Brain microvascular endothelial cell (primary cell): ENCODE results near the gene DCXR.

Experiments used
- DNase-seq: peaks from one replicate; pipeline ENCODE4 v3.0.0-alpha.2; 2020
- H3K27ac ChIP-seq: fragments of 250-450 bp; sonication (Bioruptor Pico); 2 replicates; pipeline ENCODE4 v1.5.1; 2020; ENCODE audit warnings: mild to moderate bottlenecking, moderate library complexity
- H3K27me3 ChIP-seq: fragments of 250-450 bp; sonication (Bioruptor Pico); replicated peaks from 2 replicates; pipeline ENCODE4 v1.5.1; 2020; ENCODE audit warnings: mild to moderate bottlenecking
- H3K36me3 ChIP-seq: fragments of 250-450 bp; sonication (Bioruptor Pico); replicated peaks from 2 replicates; pipeline ENCODE4 v1.5.1; 2020; ENCODE audit warnings: mild to moderate bottlenecking
- H3K4me3 ChIP-seq: 2 replicates; pipeline ENCODE4 v1.5.1; 2011; ENCODE audit warnings: low read depth, mild to moderate bottlenecking, control low read depth, low read length, moderate library complexity
- CTCF ChIP-seq: IDR thresholded peaks from 2 replicates; pipeline ENCODE4 v1.5.1; 2011; ENCODE audit warnings: low read depth, mild to moderate bottlenecking, moderate library complexity, low read length, control low read depth, inconsistent platforms; ENCODE audit errors: missing control alignments
- in situ Hi-C: cut with HindIII; loops from 2 replicates; pipeline ENCODE4 v1.10.0; 2017; ENCODE audit warnings: low sequenced_read_pairs, low pct_ligation_motif_present

The DCXR gene

GRCh38 chr17:82065638-82066303 is 28.3 kb upstream of the DCXR start, which contains the start of gene DUS1L:
DUS1L (minus strand) TSS chr17:82065804; CDS start chr17:82065059, 745 bp downstream.
- DNase-seq = no peak
- peaks cover 20% of the 10 kb centered on the region for H3K36me3 ChIP-seq
- in situ Hi-C loops = no loop called here

GRCh38 chr17:82065193-82065637 is 27.7 kb upstream of the DCXR start:
- Histone ChIP-seq H3K36me3 (peaks cover 26% of the 10 kb centered on the region), H3K27ac (peak overlapping the region; percentile 21), H3K27me3 (no peaks in the 10 kb centered on the region), H3K4me3 (peak overlapping the region; percentile 72)
- in situ Hi-C loops = no loop called here
- DNase-seq = no peak
- TF ChIP-seq CTCF = no peak

More at GRCh38 chr17:82065638-82066303, 28.3 kb upstream of the DCXR start, which contains the start of gene DUS1L:
- peak within 1 kb of the TSS; percentile 21 for H3K27ac ChIP-seq
- peak within 1 kb of the TSS; percentile 72 for H3K4me3 ChIP-seq
- TF ChIP-seq CTCF = no peak
- no peaks in the 10 kb centered on the region for H3K27me3 ChIP-seq

- DNase-seq = no peak
- no peak for TF ChIP-seq CTCF
- in situ Hi-C loops = no loop called here
Measured at GRCh38 chr17:82064433-82065192, 27.1 kb upstream of the DCXR start.

GRCh38 chr17:82063424-82064415 is 26.2 kb upstream of the DCXR start:
- Histone ChIP-seq H3K36me3 (peaks cover 31% of the 10 kb centered on the region), H3K27ac (no peak overlapping the region), H3K4me3 (no peak overlapping the region), H3K27me3 (no peaks in the 10 kb centered on the region)
- DNase-seq = no peak
- no peak for TF ChIP-seq CTCF
- in situ Hi-C loops = no loop called here

More at GRCh38 chr17:82064433-82065192, 27.1 kb upstream of the DCXR start:
- H3K4me3 ChIP-seq = peak overlapping the region; percentile 72
- peaks cover 31% of the 10 kb centered on the region for H3K36me3 ChIP-seq
- no peaks in the 10 kb centered on the region for H3K27me3 ChIP-seq
- H3K27ac ChIP-seq = no peak overlapping the region

GRCh38 chr17:82062984-82063368 is 25.5 kb upstream of the DCXR start:
- DNase-seq = no peak
- no peak overlapping the region for H3K27ac ChIP-seq
- H3K4me3 ChIP-seq = no peak overlapping the region
- H3K27me3 ChIP-seq = no peaks in the 10 kb centered on the region
- TF ChIP-seq CTCF = no peak
- peaks cover 35% of the 10 kb centered on the region for H3K36me3 ChIP-seq
- in situ Hi-C loops = no loop called here
